CD14-positive monocyte (primary cell): ENCODE results near the gene RAPGEF1. TPM values are rescaled to one million over a fixed set of nuclear protein-coding genes. Genes with fewer than 3 reads are reported as not detected.
A peak's percentile ranks its signal among the peaks of the same experiment; 100 is the strongest.

ENCODE experiments used
- DNase-seq, 3 donors: peaks; one replicate each; pipeline ENCODE4 v3.0.0-alpha.2; 2011 to 2022
- H2AFZ ChIP-seq: 2 replicates; pipeline ENCODE4 v1.6.0; 2012; ENCODE audit warnings: mild to moderate bottlenecking, low read depth, low read length, inconsistent platforms; ENCODE audit not compliant: insufficient read depth, poor library complexity, severe bottlenecking
- H3K27ac ChIP-seq, 2 donors: 1 replicate in 1 of 2; 2 replicates in 1 of 2; pipeline ENCODE4 v1.5.1; 2012 to 2013; ENCODE audit warnings: low read length in 2 of 2, control low read depth in 1 of 2, inconsistent platforms in 1 of 2, low read depth in 1 of 2, mild to moderate bottlenecking in 1 of 2
- H3K27me3 ChIP-seq, 2 donors: one replicate each; pipeline versions ENCODE4 v1.6.0 to v1.6.1; 2011 to 2013; ENCODE audit warnings: low read length in 2 of 2; ENCODE audit not compliant: control insufficient read depth in 2 of 2, insufficient read depth in 2 of 2
- H3K36me3 ChIP-seq, 2 donors: replicated peaks in 1 of 2; 1 replicate in 1 of 2; 2 replicates in 1 of 2; pipeline versions ENCODE4 v1.5.1 to v1.6.1; 2012 to 2013; ENCODE audit warnings: low read length in 2 of 2, control low read depth in 1 of 2, inconsistent platforms in 1 of 2, mild to moderate bottlenecking in 1 of 2; ENCODE audit not compliant: insufficient read depth in 2 of 2, control insufficient read depth in 1 of 2
- H3K4me1 ChIP-seq, 2 donors: 1 replicate in 1 of 2; 2 replicates in 1 of 2; pipeline versions ENCODE4 v1.5.1 to v1.6.1; 2012 to 2013; ENCODE audit warnings: low read length in 2 of 2, control low read depth in 1 of 2, inconsistent platforms in 1 of 2, mild to moderate bottlenecking in 1 of 2, moderate library complexity in 1 of 2; ENCODE audit not compliant: insufficient read depth in 2 of 2, control insufficient read depth in 1 of 2
- H3K4me2 ChIP-seq: replicated peaks from 2 replicates; pipeline ENCODE3; 2012; ENCODE audit warnings: low read length, moderate library complexity, mild to moderate bottlenecking; ENCODE audit not compliant: poor library complexity, severe bottlenecking; ENCODE audit errors: extremely low read depth
- H3K4me3 ChIP-seq, 3 experiments: fragments of 200-600 bp in 1 of 3; sonication (generic) in 1 of 3; replicated peaks in 1 of 3; 1 replicate in 2 of 3; 2 replicates in 1 of 3; pipeline ENCODE4 v1.5.1; 2011 to 2013; ENCODE audit warnings: low read length in 3 of 3, mild to moderate bottlenecking in 3 of 3, control low read depth in 2 of 3, low read depth in 2 of 3, inconsistent platforms in 1 of 3, moderate library complexity in 1 of 3
- H3K79me2 ChIP-seq: 2 replicates; pipeline ENCODE4 v1.6.0; 2012; ENCODE audit warnings: mild to moderate bottlenecking, control low read depth, inconsistent platforms, low read length, moderate library complexity; ENCODE audit not compliant: insufficient read depth
- H3K9ac ChIP-seq: 2 replicates; pipeline ENCODE4 v1.6.0; 2017; ENCODE audit warnings: low read length, mild to moderate bottlenecking; ENCODE audit not compliant: insufficient read depth, poor library complexity, severe bottlenecking
- H3K9me3 ChIP-seq, 2 donors: replicated peaks in 1 of 2; 1 replicate in 1 of 2; 2 replicates in 1 of 2; pipeline versions ENCODE4 v1.5.1 to v1.6.1; 2012 to 2013; ENCODE audit warnings: low read length in 2 of 2, control low read depth in 1 of 2; ENCODE audit not compliant: control insufficient read depth in 1 of 2, insufficient read depth in 1 of 2
- H4K20me1 ChIP-seq: 2 replicates; pipeline ENCODE4 v1.6.0; 2012; ENCODE audit warnings: mild to moderate bottlenecking, low read length, control low read depth, moderate library complexity; ENCODE audit not compliant: insufficient read depth
- H3K27ac Mint-ChIP-seq, 7 donors: one replicate each; pipeline ENCODE4 v1.8.0; 2020; ENCODE audit warnings: mild to moderate bottlenecking in 7 of 7, mixed read lengths in 7 of 7, moderate library complexity in 6 of 7, inconsistent platforms in 2 of 7
- H3K27me3 Mint-ChIP-seq, 3 donors: one replicate each; pipeline ENCODE4 v1.8.0; 2021 to 2022; ENCODE audit warnings: low read depth in 3 of 3, mild to moderate bottlenecking in 3 of 3, mixed read lengths in 3 of 3, moderate library complexity in 3 of 3, inconsistent platforms in 1 of 3
- H3K36me3 Mint-ChIP-seq, 2 donors: one replicate each; pipeline ENCODE4 v1.8.0; 2020; ENCODE audit warnings: mixed read lengths in 2 of 2, inconsistent platforms in 1 of 2, mild to moderate bottlenecking in 1 of 2
- H3K4me1 Mint-ChIP-seq: one replicate; pipeline ENCODE4 v1.8.0; 2020; ENCODE audit warnings: mild to moderate bottlenecking, mixed read lengths
- H3K4me3 Mint-ChIP-seq, 2 donors: one replicate each; pipeline ENCODE4 v1.8.0; 2020; ENCODE audit warnings: mild to moderate bottlenecking in 2 of 2, mixed read lengths in 2 of 2, moderate library complexity in 1 of 2
- H3K9me3 Mint-ChIP-seq, 7 donors: one replicate each; pipeline ENCODE4 v1.8.0; 2020 to 2022; ENCODE audit warnings: mixed read lengths in 7 of 7, mild to moderate bottlenecking in 6 of 7, moderate library complexity in 6 of 7, inconsistent platforms in 2 of 7
- WGBS: methylation state at CpG from one replicate; pipeline ENCODE4 v1.1.5; 2013; ENCODE audit warnings: missing lambda C conversion rate; ENCODE audit not compliant: insufficient coverage; 5-methylcytosine and 5-hydroxymethylcytosine counted together
- intact Hi-C, 2 donors: fragments of 100-400 bp; cut with micrococcal nuclease; formaldehyde crosslinking; loops; one replicate each; pipeline versions ENCODE4 v1.15.0 to v1.15.1; 2023
- polyA plus RNA-seq, 3 donors: library from polyadenylated mRNA; depleted of rRNA in 1 of 3; unstranded in 2 of 3; stranded (reverse) in 1 of 3; fragments of 300-500 nt in 2 of 3; fragments of >200 nt in 1 of 3; fragmentation: Illumina TruSeq in 2 of 3; gene quantifications; 1 replicate in 2 of 3; 2 replicates in 1 of 3; pipeline ENCODE4 v1.2.3, GENCODE V29; 2012 to 2021
- TF ChIP-seq, protein P1 (sequence below): fragments of 200-600 bp; IDR thresholded peaks from one replicate; pipeline ENCODE4 v1.8.0; 2022; ENCODE audit warnings: antibody characterized with exemption, mild to moderate bottlenecking

The RAPGEF1 gene
- polyA plus RNA-seq, 3 donors, result 1.7 to 71.7 (median 3.0) TPM

DNA sequence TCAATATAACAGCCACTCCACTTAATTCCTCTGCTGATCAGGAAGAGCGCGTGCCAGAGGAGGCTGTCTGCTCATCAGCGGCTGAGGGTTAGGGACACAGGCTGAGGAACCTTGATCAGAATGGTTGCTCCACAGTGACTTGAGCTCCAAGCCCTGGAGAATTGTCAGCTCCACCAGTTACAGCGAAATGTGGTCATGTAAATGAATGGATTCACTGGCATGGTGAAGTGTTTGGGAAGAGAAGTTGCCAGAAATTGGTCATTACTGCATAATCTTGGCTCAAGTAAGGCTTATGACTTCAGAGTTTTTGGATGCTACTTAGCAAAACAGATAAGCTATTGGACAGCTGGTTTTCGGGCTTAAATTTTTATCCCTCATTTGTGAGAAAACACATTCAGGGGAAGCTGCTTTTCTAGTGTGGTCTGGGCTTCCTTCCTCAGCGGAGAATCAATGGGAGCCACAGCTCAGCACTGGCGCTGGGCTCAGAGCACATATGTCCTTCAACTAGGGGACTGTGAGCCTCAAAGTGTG is 129.6 kb downstream of the RAPGEF1 start:
- H3K36me3 Mint-ChIP-seq, result peaks cover 97% of the 10 kb centered on the region in 2 donors
- 70% methylated on average over 6 of the region's 7 CpGs for WGBS
- no peaks in the 10 kb centered on the region for H3K4me1 Mint-ChIP-seq
- peaks cover 25% of the 10 kb centered on the region for H4K20me1 ChIP-seq
- H3K27ac Mint-ChIP-seq, result peak overlapping the region in 2 of 7 donors; percentile 50 to 53
- no peaks in the 10 kb centered on the region for H3K27me3 Mint-ChIP-seq
- no peaks in the 10 kb centered on the region for H3K27me3 ChIP-seq
- H2AFZ ChIP-seq, result no peak overlapping the region
- DNase-seq, result no peak
- no peaks in the 10 kb centered on the region for H3K9me3 Mint-ChIP-seq
- no peak overlapping the region for H3K9ac ChIP-seq
- no peak overlapping the region for H3K4me3 Mint-ChIP-seq
- H3K27ac ChIP-seq, result no peak overlapping the region
- H3K4me2 ChIP-seq, result no peak overlapping the region
- H3K4me3 ChIP-seq, result no peak overlapping the region
- TF ChIP-seq, protein P1, sequence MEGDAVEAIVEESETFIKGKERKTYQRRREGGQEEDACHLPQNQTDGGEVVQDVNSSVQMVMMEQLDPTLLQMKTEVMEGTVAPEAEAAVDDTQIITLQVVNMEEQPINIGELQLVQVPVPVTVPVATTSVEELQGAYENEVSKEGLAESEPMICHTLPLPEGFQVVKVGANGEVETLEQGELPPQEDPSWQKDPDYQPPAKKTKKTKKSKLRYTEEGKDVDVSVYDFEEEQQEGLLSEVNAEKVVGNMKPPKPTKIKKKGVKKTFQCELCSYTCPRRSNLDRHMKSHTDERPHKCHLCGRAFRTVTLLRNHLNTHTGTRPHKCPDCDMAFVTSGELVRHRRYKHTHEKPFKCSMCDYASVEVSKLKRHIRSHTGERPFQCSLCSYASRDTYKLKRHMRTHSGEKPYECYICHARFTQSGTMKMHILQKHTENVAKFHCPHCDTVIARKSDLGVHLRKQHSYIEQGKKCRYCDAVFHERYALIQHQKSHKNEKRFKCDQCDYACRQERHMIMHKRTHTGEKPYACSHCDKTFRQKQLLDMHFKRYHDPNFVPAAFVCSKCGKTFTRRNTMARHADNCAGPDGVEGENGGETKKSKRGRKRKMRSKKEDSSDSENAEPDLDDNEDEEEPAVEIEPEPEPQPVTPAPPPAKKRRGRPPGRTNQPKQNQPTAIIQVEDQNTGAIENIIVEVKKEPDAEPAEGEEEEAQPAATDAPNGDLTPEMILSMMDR, result no peak
- H3K9me3 ChIP-seq, result no peaks in the 10 kb centered on the region
- no peaks in the 10 kb centered on the region for H3K79me2 ChIP-seq
- H3K36me3 ChIP-seq, result peaks cover 88 to 100% of the 10 kb centered on the region in 2 donors
- intact Hi-C loops, result no loop called here
- no peaks in the 10 kb centered on the region for H3K4me1 ChIP-seq

DNA sequence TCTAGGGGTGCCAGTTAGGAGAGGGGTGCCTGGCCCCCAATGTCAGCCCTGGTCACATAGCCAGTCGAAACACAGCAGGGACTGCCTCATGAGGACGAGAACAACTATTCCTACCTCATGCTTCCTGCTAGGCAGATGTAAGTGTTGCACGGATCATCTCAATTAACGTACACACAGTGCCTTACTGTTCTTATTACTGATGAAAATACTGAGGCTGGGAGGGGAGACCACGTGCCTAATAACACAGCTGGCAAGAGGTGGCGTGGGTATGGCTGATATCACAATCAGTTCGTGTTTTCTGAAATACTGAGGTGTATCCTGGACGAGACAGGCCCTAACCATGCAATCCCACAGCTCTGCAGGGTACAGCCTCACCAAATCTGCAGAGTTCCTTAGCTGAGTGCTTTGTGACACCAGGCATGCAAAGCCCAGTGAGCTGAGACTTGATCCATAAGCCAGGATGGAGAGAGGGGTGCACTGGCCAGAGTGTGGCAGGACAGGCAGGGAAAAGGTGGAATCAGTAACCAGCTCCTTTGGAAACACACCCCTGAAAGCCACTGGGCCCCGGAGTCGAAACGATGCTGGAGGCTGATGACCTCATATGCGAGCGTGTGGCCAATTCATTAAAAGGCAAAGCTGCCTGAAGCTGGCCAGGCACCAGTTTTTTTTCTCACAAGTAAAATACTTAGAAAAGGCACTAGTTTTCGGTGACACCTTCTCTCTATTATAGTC is 130.6 kb downstream of the RAPGEF1 start:
- H3K4me3 ChIP-seq, result no peak overlapping the region
- no peaks in the 10 kb centered on the region for H3K79me2 ChIP-seq
- peaks cover 25% of the 10 kb centered on the region for H4K20me1 ChIP-seq
- H3K9me3 ChIP-seq, result no peaks in the 10 kb centered on the region
- peaks cover under 1% of the 10 kb centered on the region in 2 donors for H3K4me1 ChIP-seq
- H3K27ac ChIP-seq, result peak overlapping the region in 1 of 2 donors; percentile 7
- H3K36me3 ChIP-seq, result peaks cover 90 to 100% of the 10 kb centered on the region in 2 donors
- TF ChIP-seq, protein P1, result no peak
- peaks cover under 1% of the 10 kb centered on the region for H3K4me1 Mint-ChIP-seq
- no peaks in the 10 kb centered on the region for H3K27me3 Mint-ChIP-seq
- H3K27me3 ChIP-seq, result no peaks in the 10 kb centered on the region
- no peak for DNase-seq
- peak overlapping the region in 1 of 7 donors; percentile 43 for H3K27ac Mint-ChIP-seq
- H3K9me3 Mint-ChIP-seq, result no peaks in the 10 kb centered on the region
- H3K36me3 Mint-ChIP-seq, result peaks cover 97 to 99% of the 10 kb centered on the region in 2 donors
- no peak overlapping the region for H2AFZ ChIP-seq
- H3K9ac ChIP-seq, result no peak overlapping the region
- intact Hi-C loops, result no loop called here
- WGBS, result 100% methylated on average over 5 of the region's 14 CpGs
- no peak overlapping the region for H3K4me2 ChIP-seq
- no peak overlapping the region for H3K4me3 Mint-ChIP-seq
